Ascending aorta (tissue), 2 donors: ENCODE data around the gene TGFB1I1. TPM values are rescaled to one million over a fixed set of nuclear protein-coding genes. Genes with fewer than 3 reads are reported as not detected.

Experiments
- DNase-seq, 2 donors: peaks; one replicate each; pipeline ENCODE4 v3.0.0-alpha.2; 2019; ENCODE audit warnings: low spot score in 2 of 2
- H3K27ac ChIP-seq, 2 donors: fragments of 200-600 bp; sonication (generic); one replicate each; pipeline ENCODE4 v1.5.1; 2016 to 2017; ENCODE audit warnings: mild to moderate bottlenecking in 1 of 2
- H3K27me3 ChIP-seq: fragments of 200-600 bp; sonication (generic); one replicate; pipeline ENCODE4 v1.5.1; 2017
- H3K36me3 ChIP-seq, 2 donors: fragments of 200-600 bp; sonication (generic); one replicate each; pipeline ENCODE4 v1.5.1; 2016
- H3K4me1 ChIP-seq, 2 donors: fragments of 200-600 bp; sonication (generic); one replicate each; pipeline ENCODE4 v1.5.1; 2016 to 2017; ENCODE audit warnings: mild to moderate bottlenecking in 1 of 2
- H3K4me3 ChIP-seq, 2 donors: fragments of 200-600 bp; sonication (generic); one replicate each; pipeline ENCODE4 v1.5.1; 2016 to 2017; ENCODE audit warnings: mild to moderate bottlenecking in 1 of 2
- H3K9me3 ChIP-seq, 2 donors: fragments of 200-600 bp; sonication (generic); one replicate each; pipeline ENCODE4 v1.5.1; 2016
- intact Hi-C: fragments of 100-400 bp; cut with DNase I; formaldehyde crosslinking; loops from one replicate; pipeline ENCODE4 v1.15.1; 2023
- total RNA-seq: library from RNA; depleted of rRNA; stranded (reverse); fragments of >200 nt; gene quantifications from one replicate; pipeline ENCODE4 v1.1.0, GENCODE V29; 2016
- TF ChIP-seq, protein P1 (sequence below), 3 experiments: fragments of 200-600 bp in 2 of 3; fragments of 450-650 bp in 1 of 3; sonication (generic) in 2 of 3; IDR thresholded peaks; one replicate each; pipeline ENCODE4 v1.5.1; 2016 to 2019; ENCODE audit warnings: antibody characterized with exemption in 3 of 3, mild to moderate bottlenecking in 1 of 3, moderate library complexity in 1 of 3

TGFB1I1 gene
- total RNA-seq, 1 donor from 2014 or later: 325 TPM

DNA sequence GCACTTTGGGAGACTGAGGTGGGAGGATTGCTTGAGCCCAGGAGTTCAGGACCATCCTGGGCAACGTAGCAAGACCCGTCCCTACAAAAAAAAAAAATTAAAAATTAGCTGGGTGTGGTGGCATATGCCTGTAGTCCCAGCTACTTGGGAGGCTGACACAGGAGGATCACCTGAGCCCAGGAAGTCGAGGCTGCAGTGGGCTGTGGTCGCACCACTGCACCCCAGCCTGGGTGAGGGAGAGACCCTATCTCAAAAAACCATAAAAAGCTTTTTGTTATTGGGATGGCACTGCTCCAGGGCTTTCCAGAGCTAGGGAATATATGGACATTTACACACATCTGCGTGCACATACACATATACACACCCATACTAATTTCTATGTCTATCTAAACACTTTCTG, 20.8 kb upstream of the TGFB1I1 start:
- H3K36me3 ChIP-seq: no peaks in the 10 kb centered on the region
- TF ChIP-seq, protein P1, sequence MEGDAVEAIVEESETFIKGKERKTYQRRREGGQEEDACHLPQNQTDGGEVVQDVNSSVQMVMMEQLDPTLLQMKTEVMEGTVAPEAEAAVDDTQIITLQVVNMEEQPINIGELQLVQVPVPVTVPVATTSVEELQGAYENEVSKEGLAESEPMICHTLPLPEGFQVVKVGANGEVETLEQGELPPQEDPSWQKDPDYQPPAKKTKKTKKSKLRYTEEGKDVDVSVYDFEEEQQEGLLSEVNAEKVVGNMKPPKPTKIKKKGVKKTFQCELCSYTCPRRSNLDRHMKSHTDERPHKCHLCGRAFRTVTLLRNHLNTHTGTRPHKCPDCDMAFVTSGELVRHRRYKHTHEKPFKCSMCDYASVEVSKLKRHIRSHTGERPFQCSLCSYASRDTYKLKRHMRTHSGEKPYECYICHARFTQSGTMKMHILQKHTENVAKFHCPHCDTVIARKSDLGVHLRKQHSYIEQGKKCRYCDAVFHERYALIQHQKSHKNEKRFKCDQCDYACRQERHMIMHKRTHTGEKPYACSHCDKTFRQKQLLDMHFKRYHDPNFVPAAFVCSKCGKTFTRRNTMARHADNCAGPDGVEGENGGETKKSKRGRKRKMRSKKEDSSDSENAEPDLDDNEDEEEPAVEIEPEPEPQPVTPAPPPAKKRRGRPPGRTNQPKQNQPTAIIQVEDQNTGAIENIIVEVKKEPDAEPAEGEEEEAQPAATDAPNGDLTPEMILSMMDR (IDR thresholded peaks at IDR 0.05): no peak
- H3K4me1 ChIP-seq: peaks cover 11 to 42% of the 10 kb centered on the region in 2 donors
- H3K9me3 ChIP-seq: no peaks in the 10 kb centered on the region
- no peak overlapping the region for H3K4me3 ChIP-seq
- peak overlapping the region in 1 of 2 donors; percentile 80 for H3K27ac ChIP-seq
- no peak for DNase-seq
- intact Hi-C loops: loop anchor here (10.0 kb wide), 1 partner anchor 1646 kb away; the partner anchor contains the start of gene MAZ
- no peaks in the 10 kb centered on the region for H3K27me3 ChIP-seq

DNA sequence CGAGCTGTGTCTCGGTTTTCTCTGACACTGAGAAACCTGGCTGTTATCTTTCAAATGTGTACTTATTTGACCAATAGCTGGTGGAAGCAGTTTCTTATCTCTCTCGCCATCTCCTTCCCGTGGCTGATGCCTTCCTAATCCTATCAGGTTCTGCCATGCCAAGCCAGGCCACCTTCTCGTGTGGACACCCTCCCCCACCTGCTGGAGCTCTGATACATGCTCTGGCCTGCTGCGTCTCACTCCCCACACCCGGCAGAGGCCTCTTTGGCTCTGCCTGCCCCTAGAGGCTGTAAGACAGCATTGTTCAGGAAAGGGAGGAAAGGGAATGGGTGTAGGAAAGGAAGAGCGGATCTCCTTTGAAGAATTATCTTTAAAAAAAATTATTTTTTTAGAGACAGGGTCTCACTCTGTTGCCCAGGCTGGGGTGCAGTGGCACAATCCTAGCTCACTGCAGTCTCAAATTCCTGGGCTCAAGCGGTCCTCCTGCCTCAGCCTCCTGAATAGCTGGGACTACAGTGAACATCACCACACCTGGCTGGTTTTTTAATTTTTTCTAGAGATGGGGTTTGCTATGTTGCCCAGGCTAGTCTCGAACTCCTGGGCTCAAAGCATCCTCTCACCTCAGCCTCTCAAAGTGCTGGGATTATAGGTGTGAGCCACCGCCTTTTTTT, 20.1 kb upstream of the TGFB1I1 start:
- Histone ChIP-seq H3K27me3 (no peaks in the 10 kb centered on the region), H3K27ac (peak overlapping the region; percentile 76 to 80), H3K4me3 (no peak overlapping the region), H3K36me3 (no peaks in the 10 kb centered on the region), H3K9me3 (no peaks in the 10 kb centered on the region), H3K4me1 (peaks cover 15 to 48% of the 10 kb centered on the region in 2 donors)
- TF ChIP-seq, protein P1 (IDR thresholded peaks at IDR 0.05): peak; percentile 27 to 60 (median 49)
- intact Hi-C loops: loop anchor here (10.0 kb wide), 1 partner anchor 1647 kb away; the partner anchor contains the start of gene MAZ
- no peak for DNase-seq

DNA sequence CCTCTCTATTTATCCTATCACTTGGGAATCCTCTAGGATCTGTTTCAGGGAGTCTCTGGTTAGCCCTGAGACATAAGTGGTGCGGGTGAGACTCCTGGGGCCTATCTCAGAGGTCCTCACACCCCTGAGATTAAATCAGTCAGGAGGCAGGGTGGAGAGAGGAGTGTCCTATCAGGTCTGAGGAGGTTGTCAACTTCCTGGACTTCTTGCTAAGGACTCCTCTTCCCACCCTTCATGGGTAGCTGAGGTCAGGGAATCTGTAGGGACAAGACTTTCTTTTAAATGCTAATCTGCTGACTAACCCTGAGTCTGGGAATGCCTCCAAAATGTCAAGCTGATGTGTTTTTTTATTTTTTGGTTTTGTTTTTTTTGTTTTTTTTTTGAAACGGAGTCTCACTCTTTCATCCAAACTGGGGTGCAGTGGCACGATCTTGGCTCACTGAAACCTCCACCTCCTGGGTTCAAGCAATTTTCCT, 19.3 kb upstream of the TGFB1I1 start:
- peak in 1 of 2 donors; percentile 70 for DNase-seq
- intact Hi-C loops: loop anchor here (10.0 kb wide), 1 partner anchor 1648 kb away; the partner anchor contains the start of gene MAZ
- Histone ChIP-seq H3K36me3 (no peaks in the 10 kb centered on the region), H3K9me3 (no peaks in the 10 kb centered on the region), H3K4me1 (peaks cover 22 to 56% of the 10 kb centered on the region in 2 donors), H3K4me3 (no peak overlapping the region), H3K27ac (peak overlapping the region; percentile 76 to 80), H3K27me3 (no peaks in the 10 kb centered on the region)
- TF ChIP-seq, protein P1 (IDR thresholded peaks at IDR 0.05): no peak

DNA sequence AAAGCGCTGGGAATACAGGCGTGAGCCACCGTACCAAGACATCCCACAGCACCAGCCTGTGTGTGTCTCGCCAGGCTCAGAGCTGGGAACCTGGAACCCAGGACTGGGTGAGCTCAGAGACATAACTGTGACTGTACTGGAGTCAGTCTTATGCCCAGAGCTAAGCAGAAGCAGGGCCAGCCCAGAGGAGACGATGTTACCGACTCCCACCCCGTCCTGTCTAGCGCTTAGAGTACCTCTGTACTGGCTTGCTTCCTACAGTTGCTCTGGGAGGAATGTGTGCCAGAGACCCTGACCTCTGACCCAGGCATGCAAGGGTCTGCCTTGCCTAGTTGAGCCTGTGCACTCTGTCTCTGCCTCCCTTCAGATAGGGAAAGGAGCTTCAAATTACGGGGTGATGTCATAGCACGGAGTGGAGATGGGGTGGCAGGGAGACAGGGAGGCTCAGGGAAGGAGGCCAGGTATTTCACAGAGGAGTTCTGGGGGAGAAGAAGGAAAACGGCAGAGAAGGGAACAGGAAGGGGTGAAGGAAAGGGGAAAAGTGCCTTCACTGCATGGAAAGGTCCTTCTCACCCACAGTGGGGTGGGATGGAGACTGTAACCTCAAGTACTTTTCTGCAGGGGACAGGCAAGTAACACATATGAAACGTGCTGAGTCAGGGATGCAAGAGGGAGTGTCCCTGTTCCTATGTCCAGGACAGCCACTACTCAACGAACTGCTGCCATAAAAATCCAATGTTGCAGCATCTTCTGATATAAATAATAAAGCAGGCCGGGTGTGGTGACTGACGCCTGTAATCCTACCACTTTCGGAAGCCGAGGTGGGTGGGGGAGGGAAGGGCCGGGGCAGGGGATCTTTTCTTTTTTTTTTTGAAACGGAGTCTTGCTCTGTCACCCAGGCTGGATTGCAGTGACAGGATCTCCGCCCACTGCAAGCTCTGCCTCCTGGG, 18.4 kb upstream of the TGFB1I1 start:
- TF ChIP-seq, protein P1 (IDR thresholded peaks at IDR 0.05): no peak
- peaks cover 26 to 62% of the 10 kb centered on the region in 2 donors for H3K4me1 ChIP-seq
- no peaks in the 10 kb centered on the region for H3K36me3 ChIP-seq
- no peaks in the 10 kb centered on the region for H3K27me3 ChIP-seq
- H3K27ac ChIP-seq: peak overlapping the region; percentile 76 to 80
- no peaks in the 10 kb centered on the region for H3K9me3 ChIP-seq
- DNase-seq: peak in 1 of 2 donors; percentile 75
- H3K4me3 ChIP-seq: no peak overlapping the region
- intact Hi-C loops: loop anchor here (10.0 kb wide), 1 partner anchor 1649 kb away; the partner anchor contains the start of gene MAZ

DNA sequence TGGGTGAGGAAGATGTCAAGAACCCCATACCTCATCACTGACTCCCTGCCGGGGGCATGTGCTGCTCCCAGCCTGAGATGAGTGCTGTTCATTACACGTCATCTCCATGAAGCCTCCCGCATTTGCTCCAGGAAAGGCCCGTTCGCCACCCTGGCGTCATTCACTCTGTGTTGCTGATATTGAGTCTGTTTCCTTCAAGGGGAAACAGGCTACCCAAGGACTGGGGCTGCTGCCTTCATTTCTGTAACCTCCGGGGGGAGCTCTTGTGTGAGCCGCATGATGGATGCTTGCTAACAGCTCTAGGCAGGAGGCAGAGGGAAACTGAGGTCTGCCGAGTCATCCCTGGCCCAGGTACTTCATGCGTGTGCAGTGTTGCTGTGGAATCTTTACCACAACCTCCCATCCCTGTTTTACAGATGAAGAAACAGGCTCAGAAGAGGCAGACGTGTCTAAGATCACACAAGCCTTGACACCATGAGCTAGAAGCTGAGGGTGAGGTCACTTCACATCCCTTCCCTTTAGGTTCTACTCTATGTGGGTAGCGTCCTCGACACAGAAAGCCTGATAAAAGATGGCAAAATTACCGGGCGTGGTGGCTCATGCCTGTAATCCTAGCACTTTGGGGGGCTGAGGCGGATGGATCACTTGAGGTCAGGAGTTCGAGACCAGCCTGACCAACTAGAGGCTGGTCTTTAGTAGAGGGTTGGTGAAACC, 16.2 kb upstream of the TGFB1I1 start:
- TF ChIP-seq, protein P1 (IDR thresholded peaks at IDR 0.05): peak in 2 of 3 experiments; percentile 5 to 27
- intact Hi-C loops: loop anchor here (5.0 to 10.0 kb wide), 4 partner anchors 52 to 1651 kb away; partner anchors contain the start of genes FBRS, MAZ, RUSF1 and ZNF267
- Histone ChIP-seq H3K27ac (peak overlapping the region; percentile 8 to 11), H3K4me1 (peaks cover 31 to 70% of the 10 kb centered on the region in 2 donors), H3K36me3 (no peaks in the 10 kb centered on the region), H3K9me3 (no peaks in the 10 kb centered on the region), H3K27me3 (no peaks in the 10 kb centered on the region), H3K4me3 (no peak overlapping the region)
- DNase-seq: no peak
